GM13977 (cell line): ENCODE data around the gene TAF15.

Source experiments
- DNase-seq: peaks from one replicate; pipeline ENCODE4 v3.0.0; 2012; ENCODE audit warnings: low spot score
- CTCF ChIP-seq: IDR thresholded peaks from 2 replicates; pipeline ENCODE4 v1.5.1; 2012; ENCODE audit warnings: mild to moderate bottlenecking, control low read depth; ENCODE audit not compliant: insufficient read depth; ENCODE audit errors: extremely low read depth, missing control alignments
- in situ Hi-C: fragments of 300-500 bp; cut with MboI; formaldehyde crosslinking; loops from one replicate; pipeline ENCODE4 v1.12.0; 2022; ENCODE audit warnings: low sequenced_read_pairs, low pct_unique_long_range_greater_than_20kb, mixed read lengths, inconsistent platforms; ENCODE audit not compliant: unreplicated experiment

The TAF15 gene

GRCh38 chr17:35841505-35841904, 32.2 kb downstream of the TAF15 start:
- no peak for DNase-seq
- no peak for TF ChIP-seq CTCF
- in situ Hi-C loops = no loop called here

- in situ Hi-C loops = no loop called here
- no peak for TF ChIP-seq CTCF
- no peak for DNase-seq
These were observed 33.0 kb downstream of the TAF15 start for GRCh38 chr17:35842239-35842638.

- in situ Hi-C loops = no loop called here
- no peak for TF ChIP-seq CTCF
- DNase-seq = no peak
These were observed 34.4 kb downstream of the TAF15 start for GRCh38 chr17:35843698-35844097.

- DNase-seq = no peak
- TF ChIP-seq CTCF = no peak
- in situ Hi-C loops = no loop called here
These were observed 35.3 kb downstream of the TAF15 start for GRCh38 chr17:35844547-35844946.

- no peak for TF ChIP-seq CTCF
- no peak for DNase-seq
- in situ Hi-C loops = no loop called here
These were observed 36.9 kb downstream of the TAF15 start for GRCh38 chr17:35846055-35846809.

GRCh38 chr17:35847006-35847405, 37.7 kb downstream of the TAF15 start:
- in situ Hi-C loops = no loop called here
- TF ChIP-seq CTCF = no peak
- no peak for DNase-seq
